ENCODE data around the gene LRP1B.

The LRP1B gene

DNA sequence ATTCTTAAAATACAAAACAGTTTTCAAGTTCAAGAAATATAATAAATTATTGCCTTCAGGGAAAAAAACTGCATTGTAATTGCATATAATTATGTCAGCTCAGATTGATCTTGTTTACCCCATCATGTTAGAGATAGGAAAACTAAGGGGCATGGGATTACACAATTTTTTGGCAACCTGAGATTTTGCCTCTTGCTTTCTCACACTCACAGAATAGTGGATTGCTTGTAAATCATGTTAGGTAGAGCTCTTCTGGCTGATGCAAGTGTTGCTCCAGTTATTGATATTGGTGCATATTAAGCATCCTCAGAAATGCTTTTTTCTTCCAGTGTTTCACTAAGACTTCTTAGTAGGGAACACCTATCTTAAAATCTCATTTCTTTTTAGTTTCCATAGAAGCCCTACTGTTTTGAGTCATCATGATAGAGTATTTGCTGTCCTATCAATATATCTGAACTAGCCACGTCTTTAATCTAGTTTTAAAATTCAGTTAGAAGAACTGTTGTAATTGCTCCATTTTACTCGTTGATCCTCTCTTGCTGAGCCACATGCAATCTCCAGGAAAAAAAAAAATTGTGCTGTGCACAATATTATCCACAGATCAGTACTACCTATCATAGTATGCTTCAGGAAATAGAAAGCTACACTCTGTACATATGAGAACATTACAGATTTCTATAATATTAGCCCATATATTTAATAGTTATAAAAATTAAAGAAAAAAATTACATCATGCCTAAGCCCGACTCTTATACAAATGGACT, 393.1 kb downstream of the LRP1B start:
- DNase-seq = no peak

DNA sequence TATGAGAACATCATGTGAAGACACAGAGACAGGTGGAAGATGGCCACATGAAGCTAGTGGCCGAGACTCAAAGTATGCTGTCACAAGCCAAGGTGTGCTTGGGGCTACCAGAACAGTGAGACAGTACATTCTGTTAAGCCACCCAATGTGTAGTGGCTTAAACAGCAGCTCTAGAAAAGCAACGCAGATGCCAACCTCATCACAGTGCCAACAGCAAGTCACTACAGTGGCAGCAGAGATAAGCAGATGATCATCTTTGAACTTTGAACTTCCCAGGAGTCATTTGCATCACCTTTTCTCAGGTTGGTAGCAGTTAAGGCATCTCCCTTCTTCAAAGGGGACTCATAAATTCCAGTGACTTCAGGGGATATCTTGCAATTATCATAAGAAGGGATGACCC, 394.4 kb downstream of the LRP1B start:
- DNase-seq = no peak

DNA sequence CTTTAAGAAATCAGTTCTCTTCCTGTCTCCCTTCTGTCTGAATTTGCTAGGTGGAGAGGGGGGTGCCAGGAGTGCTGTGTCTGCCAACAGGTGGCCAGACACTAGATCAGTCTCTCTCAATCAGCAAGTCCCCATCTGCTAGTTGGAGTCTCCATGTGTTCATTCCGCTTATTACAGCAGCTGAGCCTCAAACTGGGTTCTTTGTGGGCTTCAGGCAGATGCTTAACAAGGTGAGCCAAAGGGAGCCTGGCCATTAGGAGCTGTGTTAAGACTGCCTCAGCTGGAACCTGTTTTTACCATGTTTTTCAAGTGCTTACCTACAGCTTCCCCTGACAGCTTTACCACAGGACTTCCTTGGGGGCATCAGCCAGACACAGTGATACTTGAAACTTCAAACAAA, 401.9 kb downstream of the LRP1B start:
- DNase-seq = no peak

DNA sequence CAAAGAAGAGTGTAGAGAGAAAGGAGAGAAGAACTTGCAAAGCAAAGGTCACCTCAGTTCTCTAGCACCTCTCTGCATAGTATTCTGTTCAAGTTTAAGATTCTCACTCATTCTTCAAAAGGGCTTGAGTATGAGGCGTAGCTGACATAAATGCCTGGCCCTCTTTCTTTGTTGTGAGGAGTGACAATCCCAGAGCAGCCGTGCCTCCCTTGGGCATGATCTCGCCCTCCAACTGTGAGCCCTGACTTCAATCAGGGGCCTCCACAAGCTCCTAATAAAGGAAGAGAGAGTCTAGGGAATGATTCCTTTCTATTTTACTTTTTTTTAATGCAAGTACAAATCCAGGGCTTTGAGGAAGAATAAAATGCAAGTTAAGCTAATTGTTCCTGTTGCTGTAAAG, 402.7 kb downstream of the LRP1B start:
- no peak for DNase-seq

DNA sequence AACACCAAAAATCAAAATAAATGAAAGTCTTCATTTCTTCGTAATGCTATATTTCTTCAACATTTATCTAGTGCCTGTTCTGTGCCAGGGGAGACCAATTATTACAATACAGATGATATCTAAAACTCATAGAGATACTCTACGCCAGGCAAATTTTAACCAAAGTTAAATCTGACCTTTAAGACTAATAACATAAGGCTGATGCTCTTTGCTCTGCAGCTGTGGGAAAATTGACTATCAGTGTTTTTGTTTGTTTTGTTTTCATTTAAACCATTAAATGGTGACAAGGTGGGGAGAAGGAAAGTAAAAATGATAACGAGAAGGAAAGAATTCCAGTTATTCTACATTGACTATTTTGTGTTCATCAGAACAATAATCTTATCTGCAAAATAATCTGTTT, 406.4 kb downstream of the LRP1B start:
- DNase-seq = no peak

DNA sequence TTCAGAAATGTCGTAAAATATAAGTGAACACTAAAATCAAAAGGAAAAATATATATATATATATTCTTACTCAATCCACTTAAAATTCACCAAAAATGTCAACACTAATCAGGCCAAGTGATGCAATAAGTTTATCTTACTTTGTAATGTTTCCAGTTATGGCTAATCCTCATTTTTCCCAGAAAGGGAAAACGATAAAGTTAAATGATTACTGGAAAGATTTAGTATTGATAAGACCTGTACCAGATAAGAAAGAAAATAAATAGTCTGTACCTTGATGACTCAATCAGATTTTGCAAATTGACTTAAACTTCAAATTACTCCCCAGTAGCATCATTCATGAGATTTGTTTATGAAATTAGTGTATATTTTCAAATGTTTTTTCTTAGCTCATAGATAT, 407.0 kb downstream of the LRP1B start:
- no peak for DNase-seq

DNA sequence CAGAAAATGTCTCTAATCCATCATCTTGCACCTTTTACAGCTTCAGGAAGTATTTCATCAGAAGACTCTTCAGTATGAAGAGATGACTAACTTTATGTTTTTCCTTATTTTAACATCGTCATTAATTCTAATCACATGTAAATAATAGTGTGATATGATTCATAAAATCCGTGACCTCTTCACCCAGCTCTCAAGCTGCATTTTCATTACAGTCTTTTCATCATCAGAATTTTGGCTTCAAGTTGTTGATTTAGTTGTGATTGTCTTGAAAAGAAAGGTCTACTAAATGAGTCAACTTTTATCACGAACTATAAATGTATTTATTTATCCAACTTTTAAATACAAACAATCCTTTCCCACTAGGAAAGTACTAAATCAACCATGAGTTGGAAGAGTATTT, 410.3 kb downstream of the LRP1B start:
- no peak for DNase-seq

DNA sequence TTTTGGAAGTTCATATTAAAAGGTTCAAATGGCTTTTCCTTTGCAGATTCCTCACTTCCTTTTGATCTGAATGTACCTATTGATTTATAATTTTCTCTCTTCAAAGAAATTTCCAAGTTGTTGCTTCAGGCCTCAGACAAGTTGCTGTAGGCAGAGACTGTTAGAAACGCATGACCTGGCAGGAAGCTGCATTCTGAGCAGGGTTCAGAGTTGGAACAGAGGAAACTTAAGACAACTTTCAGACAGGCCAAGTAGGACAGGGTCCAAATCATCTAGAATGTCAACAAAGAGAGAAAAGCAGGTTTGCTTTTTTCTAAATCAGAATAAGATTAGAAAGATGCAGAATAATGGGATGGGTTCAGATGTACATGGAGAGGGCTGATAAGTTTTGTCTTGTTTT, 416.3 kb downstream of the LRP1B start:
- DNase-seq = no peak

DNA sequence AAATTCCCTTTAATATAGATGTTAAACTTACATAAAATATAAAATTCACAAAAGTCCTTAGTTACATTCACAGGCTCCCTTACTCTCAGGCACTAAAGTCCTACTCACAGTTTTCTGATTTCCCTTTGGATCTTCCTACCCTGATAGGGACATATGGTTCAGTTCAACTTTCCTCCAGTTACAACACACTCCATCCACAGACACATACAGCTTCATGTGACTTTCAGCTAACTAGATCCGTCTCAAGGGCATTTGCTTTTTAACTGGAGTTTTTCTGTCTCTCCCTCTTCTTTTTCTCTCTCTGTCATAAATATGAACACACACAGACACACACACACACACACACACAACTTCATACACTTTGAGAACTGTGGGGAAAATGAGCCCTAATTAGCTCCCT, 419.2 kb downstream of the LRP1B start:
- no peak for DNase-seq

DNA sequence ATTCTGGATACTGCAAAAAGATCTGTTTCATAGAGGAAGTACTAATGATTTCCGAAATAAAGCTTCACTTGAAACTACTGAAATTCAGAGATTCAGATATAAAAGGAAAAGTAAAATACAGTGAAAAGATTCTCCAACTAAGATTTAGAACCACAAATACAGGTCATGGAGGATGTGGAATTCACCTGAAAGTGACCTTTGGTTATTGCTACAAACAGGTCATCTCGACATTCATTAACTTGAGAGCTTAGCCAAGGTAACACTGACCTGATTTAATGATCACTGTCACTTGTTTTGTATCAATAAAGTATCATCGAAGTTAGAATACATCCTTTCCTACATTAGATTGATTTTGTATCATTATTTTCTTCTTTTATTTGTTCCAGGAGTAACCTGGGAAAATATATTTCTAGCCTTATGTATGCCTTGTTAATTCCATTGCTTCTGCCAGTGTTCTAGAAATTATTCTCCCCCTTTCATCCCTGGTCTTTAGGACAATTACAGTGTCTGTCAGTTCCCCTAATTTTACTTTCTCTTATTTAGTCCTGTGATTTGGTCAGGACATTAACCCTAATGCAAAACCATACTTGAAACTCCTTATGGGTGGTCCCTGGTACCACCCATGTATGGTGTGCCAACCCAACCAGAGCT, 420.1 kb downstream of the LRP1B start:
- DNase-seq = no peak

DNA sequence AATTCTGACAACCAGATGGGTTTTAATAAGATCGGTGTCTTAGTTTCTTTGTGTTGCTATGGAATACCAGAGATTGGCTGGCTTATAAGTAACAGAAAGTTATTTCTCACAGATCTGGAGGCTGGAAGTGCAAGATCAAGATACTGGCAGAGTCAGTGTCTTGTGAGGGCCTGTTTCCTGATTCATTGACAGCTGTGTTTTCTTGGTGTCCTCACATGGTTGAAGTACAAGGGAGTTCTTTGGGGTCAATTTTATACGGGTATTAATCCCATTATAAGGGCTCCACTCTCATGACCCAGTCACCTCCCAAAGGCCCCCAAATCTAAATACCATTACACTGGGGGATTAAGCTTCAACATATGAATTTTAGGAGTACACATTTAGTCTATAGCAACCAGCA, 421.1 kb downstream of the LRP1B start:
- DNase-seq = no peak

DNA sequence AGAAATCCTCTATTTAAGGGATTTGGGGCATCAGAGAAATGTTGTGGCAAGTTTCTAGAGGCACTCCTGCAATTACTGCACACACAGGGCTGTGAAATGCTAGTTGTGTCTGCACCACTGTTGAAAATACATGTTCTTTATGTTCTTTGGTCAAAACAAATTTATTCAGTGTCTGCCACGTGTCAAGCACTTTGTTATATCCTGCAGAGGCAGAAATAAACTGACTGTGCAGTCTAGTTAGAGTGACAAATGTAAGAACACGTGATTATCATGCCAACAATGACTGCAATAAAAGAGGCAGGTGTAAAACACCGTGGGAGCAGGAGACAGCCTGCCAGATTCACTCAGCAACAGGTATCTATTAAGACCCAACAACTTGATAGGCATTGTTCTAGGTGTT, 423.3 kb downstream of the LRP1B start:
- no peak for DNase-seq

DNA sequence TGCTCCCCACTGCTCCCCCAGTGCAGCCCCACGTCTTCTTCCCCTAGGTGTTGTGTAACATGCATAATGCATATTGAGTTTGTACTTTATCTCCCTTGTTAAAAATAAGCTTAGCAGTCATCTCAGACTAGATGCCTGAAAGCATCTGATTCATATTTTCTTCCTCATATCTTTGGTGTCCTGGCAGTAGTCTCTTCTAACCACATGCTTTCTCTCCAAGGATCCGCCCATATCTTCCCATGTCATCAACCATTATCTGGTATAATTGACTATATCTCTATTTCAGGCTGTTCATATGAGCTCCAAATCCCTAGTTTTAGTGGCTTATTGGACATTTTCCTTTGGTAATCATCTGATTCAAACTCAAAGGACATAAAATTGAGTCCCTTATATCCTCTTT, 426.3 kb downstream of the LRP1B start:
- DNase-seq = no peak

DNA sequence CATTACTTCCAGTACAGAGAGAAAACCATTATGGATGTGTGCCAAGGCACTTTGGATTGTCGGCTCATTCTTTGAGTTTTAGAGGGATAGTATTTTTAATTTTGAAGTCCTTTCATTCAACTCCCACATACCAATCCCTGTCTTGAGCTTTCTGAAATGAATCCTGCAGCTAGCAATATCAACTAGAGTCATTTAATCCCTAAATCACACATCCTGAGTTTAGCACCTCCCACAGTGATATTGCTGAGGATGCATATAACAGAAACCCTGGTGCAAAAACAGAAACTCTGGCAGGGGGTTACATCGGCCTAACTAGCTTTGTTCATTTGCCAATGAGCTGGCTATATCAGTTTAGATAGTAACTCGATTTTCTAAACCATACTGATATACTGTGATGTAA, 427.3 kb downstream of the LRP1B start:
- DNase-seq = no peak

DNA sequence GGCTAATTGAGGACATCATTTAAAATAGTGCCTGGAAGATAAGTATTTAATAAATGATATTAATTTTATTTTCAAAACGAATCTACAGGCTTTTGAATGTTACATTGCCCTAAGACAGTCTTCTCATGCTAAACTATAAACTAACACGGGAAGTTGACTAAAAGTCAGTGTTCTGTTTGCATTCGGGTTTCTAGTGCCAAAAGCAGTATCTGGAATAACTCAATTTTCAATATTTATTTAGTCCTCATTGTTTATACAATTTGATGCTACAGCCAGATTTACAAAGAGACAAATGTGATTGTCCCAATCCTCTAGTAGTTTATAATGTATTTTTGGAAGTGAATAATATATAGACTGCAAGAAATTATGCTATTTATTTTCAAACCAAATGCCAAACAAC, 429.2 kb downstream of the LRP1B start:
- DNase-seq = no peak

DNA sequence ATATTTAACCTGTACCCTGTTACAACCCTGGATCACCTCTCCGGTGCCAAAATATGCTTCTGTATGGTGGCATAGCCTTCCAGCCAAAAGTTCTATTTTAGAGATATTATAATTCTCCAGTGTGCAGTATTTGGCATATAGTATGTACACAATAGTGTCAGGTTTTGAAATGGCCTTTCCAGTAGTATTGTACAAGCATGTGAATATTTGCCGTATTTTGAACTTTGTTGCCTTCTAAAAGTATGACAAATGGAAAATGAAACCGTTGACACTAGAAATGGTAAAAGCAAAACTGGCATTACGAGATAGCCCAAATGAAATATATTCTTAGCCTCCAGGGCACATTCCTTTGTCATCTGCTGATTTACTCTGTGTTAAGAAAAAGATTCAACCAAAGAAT, 431.2 kb downstream of the LRP1B start:
- DNase-seq = no peak

DNA sequence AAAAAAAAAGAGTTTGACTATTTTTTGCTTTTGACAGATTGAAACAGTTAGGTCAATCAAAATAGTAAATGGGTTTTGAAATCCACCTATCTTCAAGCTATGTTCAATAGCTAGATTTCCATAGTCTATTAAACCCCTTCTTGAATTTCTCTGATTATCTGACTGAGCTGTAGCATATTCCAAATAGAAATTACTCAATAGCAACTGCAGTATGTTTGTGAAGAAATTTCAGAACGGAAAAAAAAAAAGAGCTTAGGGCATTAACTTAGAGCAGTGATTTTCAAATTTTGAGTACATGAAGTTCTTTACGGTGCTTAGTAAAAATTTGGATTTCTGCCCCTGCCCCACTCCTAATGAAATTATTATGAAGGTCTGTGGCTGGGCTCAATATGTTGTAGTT, 432.3 kb downstream of the LRP1B start:
- no peak for DNase-seq

DNA sequence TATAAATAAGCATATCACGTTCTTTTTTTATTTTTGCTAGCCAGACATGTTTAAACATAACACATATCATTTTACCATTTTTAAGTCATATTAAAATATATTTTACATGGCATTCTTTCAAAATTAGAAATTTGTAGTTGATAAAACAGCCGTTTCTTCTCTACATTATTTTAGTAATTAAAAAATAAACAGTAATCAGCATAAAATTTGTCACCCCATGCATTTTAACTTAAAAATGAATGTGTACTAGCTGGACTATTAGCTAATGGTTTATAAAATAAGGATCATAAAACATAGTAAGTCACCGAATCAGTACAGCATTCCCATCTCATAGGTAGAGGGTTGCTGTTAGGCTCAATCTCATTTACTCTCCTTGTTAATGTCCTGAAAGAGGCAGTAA, 433.8 kb downstream of the LRP1B start:
- no peak for DNase-seq

DNA sequence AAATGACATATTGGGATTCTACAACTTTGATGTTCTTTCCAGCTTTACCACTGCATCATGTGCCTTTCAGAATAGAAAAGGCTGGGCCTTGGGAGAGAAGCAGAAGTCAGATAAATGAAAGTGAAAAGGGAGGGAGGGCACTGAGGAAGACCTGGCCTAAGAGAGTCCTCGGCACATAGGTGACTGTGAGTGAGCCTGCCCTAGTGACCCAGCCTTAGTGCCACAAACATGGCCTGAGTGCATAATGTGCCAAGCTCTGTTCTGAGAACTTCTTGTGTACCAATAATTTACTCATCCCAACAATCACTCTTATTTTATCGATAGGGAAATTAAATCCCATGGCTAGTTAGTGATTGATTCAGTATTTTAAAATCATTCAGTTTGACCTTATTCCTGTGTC, 436.6 kb downstream of the LRP1B start:
- DNase-seq = no peak

DNA sequence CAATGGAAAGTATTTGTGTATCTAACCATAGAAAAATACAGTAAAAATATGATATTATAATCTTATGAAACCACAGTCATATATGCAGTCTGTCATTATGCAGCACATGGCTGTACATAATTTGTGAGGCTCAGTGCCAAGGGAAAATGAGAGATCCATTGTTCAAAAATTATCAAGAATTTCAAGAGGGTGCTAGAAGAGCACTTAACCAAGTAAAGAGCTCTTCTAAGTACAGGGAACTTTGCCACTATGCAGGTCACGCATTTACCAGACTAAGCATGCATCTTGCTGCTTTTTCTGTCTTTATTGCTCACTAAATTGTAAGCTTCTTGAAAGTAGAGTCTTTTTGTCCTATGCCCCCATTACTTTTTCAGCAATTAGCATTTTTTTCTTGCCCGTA, 438.0 kb downstream of the LRP1B start:
- DNase-seq = no peak

DNA sequence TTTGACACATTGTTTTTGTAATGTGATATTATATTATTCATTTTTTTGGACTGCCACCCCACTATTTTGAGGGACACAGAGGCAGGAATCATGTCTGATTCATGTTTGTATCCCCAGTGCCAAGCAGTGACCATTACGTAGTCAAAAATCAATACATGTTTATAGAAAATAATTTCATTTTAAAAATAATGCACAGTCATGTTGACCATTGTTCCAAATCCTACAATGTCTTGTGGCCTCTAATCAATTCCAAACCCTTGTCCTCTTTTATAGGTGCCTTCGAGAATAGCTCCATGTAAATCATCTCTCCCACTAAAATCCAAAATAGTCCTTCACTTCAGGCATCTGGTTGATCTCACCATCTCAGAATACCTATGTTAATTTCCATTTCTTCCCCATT, 454.7 kb downstream of the LRP1B start:
- no peak for DNase-seq

DNA sequence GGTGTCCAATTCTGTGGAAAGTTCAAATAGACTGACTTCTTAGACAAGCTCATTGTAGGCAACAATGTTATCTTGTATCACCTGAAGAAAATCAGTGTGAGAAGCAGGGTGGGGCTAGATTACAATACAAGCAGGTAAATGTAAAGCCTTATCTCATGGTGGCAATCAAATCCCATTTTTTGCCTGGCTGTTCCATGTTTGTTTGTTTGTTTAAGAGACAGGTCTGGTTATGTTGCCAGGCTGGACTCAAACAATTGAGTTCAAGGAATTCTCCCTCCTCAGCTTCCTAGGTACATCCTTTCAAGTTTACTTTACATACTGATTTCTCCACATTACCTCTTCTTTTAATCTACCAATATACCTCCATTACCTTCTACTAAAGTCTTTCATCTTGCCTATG, 464.6 kb downstream of the LRP1B start:
- DNase-seq = no peak

DNA sequence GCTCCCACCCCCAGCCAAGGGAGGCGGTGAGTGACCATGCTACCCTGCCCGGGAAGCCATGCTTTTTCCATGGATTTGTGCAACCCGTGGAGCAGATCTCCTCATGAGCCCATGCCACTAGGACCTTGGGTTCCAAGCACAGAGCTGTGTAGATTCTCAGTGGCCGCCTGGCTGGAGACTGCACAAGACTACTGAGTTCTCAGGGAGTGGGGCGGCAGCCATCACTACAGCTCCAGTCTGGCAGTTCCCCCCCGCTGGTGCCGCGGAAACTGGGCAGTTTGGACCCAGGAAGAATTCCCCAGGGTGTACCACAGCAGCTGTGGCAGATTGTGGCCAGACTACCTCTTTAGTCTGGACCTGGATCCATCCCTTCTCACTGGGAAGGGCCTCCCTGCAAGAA, 470.6 kb downstream of the LRP1B start:
- no peak for DNase-seq

DNA sequence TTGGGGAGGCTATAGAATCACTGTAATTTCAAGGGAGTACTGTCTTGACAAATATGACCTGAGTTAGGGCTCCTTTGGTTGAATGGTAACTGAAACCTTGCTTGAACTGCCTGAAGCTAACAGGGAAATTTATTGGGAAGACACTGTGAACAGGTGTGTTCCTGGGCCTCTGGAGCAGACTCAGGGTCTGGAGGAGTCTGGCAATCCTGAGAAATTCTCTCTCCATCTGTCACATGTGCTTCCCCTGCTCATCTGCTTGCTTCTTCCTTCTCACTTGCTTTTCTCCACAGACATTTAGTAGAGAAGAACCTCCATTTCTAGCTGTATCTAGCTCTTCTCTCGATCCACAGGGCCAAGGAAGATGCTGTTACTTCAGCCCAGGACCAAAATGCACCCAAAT, 476.5 kb downstream of the LRP1B start:
- no peak for DNase-seq

DNA sequence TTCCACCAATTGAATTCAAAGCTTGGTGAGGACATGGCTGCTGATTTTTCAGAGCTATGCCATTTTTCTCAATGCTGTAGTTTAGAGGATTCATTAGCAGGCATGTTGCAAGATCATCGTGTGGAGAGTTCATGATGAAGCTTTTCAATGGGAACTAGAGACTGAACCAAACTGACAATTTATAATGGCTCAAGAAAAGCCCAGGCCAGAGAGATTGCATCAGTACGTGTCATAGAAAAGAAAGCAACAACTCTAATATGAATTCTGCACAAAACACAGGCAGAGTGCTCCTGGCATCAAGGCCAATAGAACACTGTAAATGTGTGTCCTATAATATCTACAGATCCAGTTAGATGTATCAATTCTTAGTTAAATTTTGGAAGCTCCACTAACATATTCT, 477.6 kb downstream of the LRP1B start:
- DNase-seq = no peak

Data from stimulated activated CD4-positive, alpha-beta T cell treated with anti-CD3 and anti-CD28 coated beads, Interleukin-15, amount 100 ng/mL, for 24 hours (primary cell).